H1 (cell line): ENCODE measurements around the gene DNER. TPM values are rescaled to one million over a fixed set of nuclear protein-coding genes. Genes with fewer than 3 reads are reported as not detected.
A peak's percentile ranks its signal among the peaks of the same experiment; 100 is the strongest.

Source experiments
- CTCF ChIA-PET: fragments of 300-600 bp; sonication (Branson Sonifier 250); formaldehyde crosslinking; loops from one replicate; lab custom pipeline; 2021; ENCODE audit not compliant: partially characterized antibody; lab: Charles Lee
- POLR2A ChIA-PET: fragments of 300-600 bp; sonication (Branson Sonifier 250); formaldehyde crosslinking; loops from one replicate; lab custom pipeline; 2021; ENCODE audit warnings: inconsistent platforms; ENCODE audit not compliant: partially characterized antibody; lab: Charles Lee
- DNase-seq, 2 experiments: peaks; one replicate each; pipeline versions ENCODE4 v3.0.0 to v3.0.0-alpha.2; 2010 to 2022; ENCODE audit warnings: low spot score in 2 of 2, low read depth in 1 of 2, mixed read lengths in 1 of 2
- FAIRE-seq: peaks from 2 replicates; lab custom pipeline; 2011; peaks lifted over from hg19 to GRCh38; lab: Jason Lieb, UNC
- H2AFZ ChIP-seq: 2 replicates; pipeline ENCODE4 v1.8.1; 2012; ENCODE audit warnings: low read length, inconsistent platforms
- H2AK5ac ChIP-seq: 2 replicates; pipeline ENCODE4 v1.6.1; 2013; ENCODE audit warnings: low read depth, low read length
- H2BK120ac ChIP-seq: replicated peaks from 2 replicates; pipeline ENCODE3; 2013; ENCODE audit warnings: low read depth, low read length, inconsistent platforms
- H2BK12ac ChIP-seq: 2 replicates; pipeline ENCODE4 v1.6.1; 2013; ENCODE audit warnings: low read depth, low read length
- H2BK15ac ChIP-seq: 2 replicates; pipeline ENCODE4 v1.6.1; 2013; ENCODE audit warnings: low read length
- H2BK20ac ChIP-seq: 2 replicates; pipeline ENCODE4 v1.6.1; 2013; ENCODE audit warnings: low read length
- H2BK5ac ChIP-seq: 2 replicates; pipeline ENCODE4 v1.6.1; 2013; ENCODE audit warnings: low read depth, low read length
- H3K14ac ChIP-seq: 2 replicates; pipeline ENCODE4 v1.6.1; 2013; ENCODE audit warnings: inconsistent platforms; ENCODE audit not compliant: insufficient read length
- H3K18ac ChIP-seq: 2 replicates; pipeline ENCODE4 v1.6.1; 2013; ENCODE audit warnings: low read length; ENCODE audit errors: extremely low read depth
- H3K23ac ChIP-seq: 2 replicates; pipeline ENCODE4 v1.6.1; 2013; ENCODE audit warnings: inconsistent platforms; ENCODE audit not compliant: insufficient read length
- H3K23me2 ChIP-seq: 2 replicates; pipeline ENCODE4 v1.6.1; 2013; ENCODE audit warnings: low read depth, low read length
- H3K27ac ChIP-seq: 2 replicates; pipeline ENCODE4 v1.6.1; 2011; ENCODE audit warnings: low read depth, low read length, inconsistent platforms
- H3K27me3 ChIP-seq, 4 experiments: replicated peaks in 1 of 4; 1 replicate in 1 of 4; 2 replicates in 3 of 4; pipeline versions ENCODE4 v1.6.1 to v1.8.1; 2011 to 2013; ENCODE audit warnings: low read length in 3 of 4, mild to moderate bottlenecking in 3 of 4, inconsistent platforms in 2 of 4, mixed read lengths in 2 of 4, moderate library complexity in 1 of 4; ENCODE audit not compliant: control insufficient read depth in 3 of 4, insufficient read depth in 3 of 4; ENCODE audit errors: extremely low read depth in 1 of 4
- H3K36me3 ChIP-seq, 4 experiments: 2 replicates each; pipeline versions ENCODE4 v1.6.1 to v1.8.1; 2011 to 2013; ENCODE audit warnings: mild to moderate bottlenecking in 4 of 4, low read length in 3 of 4, moderate library complexity in 2 of 4, control low read depth in 1 of 4, inconsistent platforms in 1 of 4; ENCODE audit not compliant: insufficient read depth in 4 of 4, control insufficient read depth in 2 of 4
- H3K4ac ChIP-seq: replicated peaks from 2 replicates; pipeline ENCODE3; 2013; ENCODE audit warnings: low read length, low read depth, mixed read lengths, inconsistent platforms; ENCODE audit not compliant: insufficient read length
- H3K4me1 ChIP-seq, 4 experiments: replicated peaks in 1 of 4; 1 replicate in 1 of 4; 2 replicates in 3 of 4; pipeline versions ENCODE4 v1.6.1 to v1.8.1; 2011 to 2013; ENCODE audit warnings: low read length in 3 of 4, inconsistent platforms in 2 of 4, mixed read lengths in 1 of 4; ENCODE audit not compliant: insufficient read depth in 4 of 4, control insufficient read depth in 3 of 4
- H3K4me2 ChIP-seq, 2 experiments: 2 replicates each; pipeline versions ENCODE4 v1.6.1 to v1.8.1; 2011 to 2013; ENCODE audit warnings: low read depth in 2 of 2, low read length in 2 of 2, control low read depth in 1 of 2, inconsistent platforms in 1 of 2, mild to moderate bottlenecking in 1 of 2; ENCODE audit not compliant: insufficient read depth in 1 of 2
- H3K4me3 ChIP-seq, 4 experiments: fragments of 200-600, 300-600 bp in 1 of 4; sonication (generic), shearing (Covaris generic), sonication (Bioruptor Twin) in 1 of 4; 2 replicates each; pipeline versions ENCODE4 v1.5.1 to v1.8.1; 2011 to 2016; ENCODE audit warnings: low read length in 4 of 4, low read depth in 3 of 4, control low read depth in 2 of 4, inconsistent platforms in 2 of 4, mild to moderate bottlenecking in 2 of 4, mixed read lengths in 1 of 4, moderate library complexity in 1 of 4; ENCODE audit not compliant: insufficient read depth in 2 of 4; ENCODE audit errors: extremely low read depth in 1 of 4
- H3K56ac ChIP-seq: replicated peaks from 2 replicates; pipeline ENCODE3; 2013; ENCODE audit warnings: low read depth, mild to moderate bottlenecking, mixed read lengths, low read length, inconsistent platforms; ENCODE audit not compliant: insufficient read length
- H3K79me1 ChIP-seq: 2 replicates; pipeline ENCODE4 v1.6.1; 2013; ENCODE audit warnings: low read depth, low read length, control low read depth
- H3K79me2 ChIP-seq, 2 experiments: 2 replicates each; pipeline versions ENCODE4 v1.6.1 to v1.8.1; 2012 to 2013; ENCODE audit warnings: low read length in 2 of 2, mild to moderate bottlenecking in 2 of 2, inconsistent platforms in 1 of 2; ENCODE audit not compliant: insufficient read depth in 2 of 2, control insufficient read depth in 1 of 2
- H3K9ac ChIP-seq, 4 experiments: replicated peaks in 1 of 4; 1 replicate in 1 of 4; 2 replicates in 3 of 4; pipeline versions ENCODE4 v1.6.1 to v1.8.1; 2011 to 2013; ENCODE audit warnings: low read depth in 3 of 4, low read length in 3 of 4, control low read depth in 2 of 4, mild to moderate bottlenecking in 2 of 4, moderate library complexity in 2 of 4, inconsistent platforms in 1 of 4; ENCODE audit errors: extremely low read depth in 1 of 4
- H3K9me3 ChIP-seq, 2 experiments: 2 replicates each; pipeline versions ENCODE4 v1.6.1 to v1.8.1; 2012 to 2013; ENCODE audit warnings: mild to moderate bottlenecking in 2 of 2, moderate library complexity in 2 of 2, control low read depth in 1 of 2, inconsistent platforms in 1 of 2, low read depth in 1 of 2, low read length in 1 of 2, mixed read lengths in 1 of 2; ENCODE audit not compliant: insufficient read depth in 2 of 2
- H4K20me1 ChIP-seq, 2 experiments: replicated peaks in 1 of 2; 2 replicates each; pipeline versions ENCODE3 to v1.8.1; 2011 to 2013; ENCODE audit warnings: inconsistent platforms in 2 of 2, low read length in 2 of 2, mild to moderate bottlenecking in 1 of 2; ENCODE audit not compliant: insufficient read depth in 2 of 2, control insufficient read depth in 1 of 2
- H4K5ac ChIP-seq: 2 replicates; pipeline ENCODE4 v1.6.1; 2013; ENCODE audit warnings: low read length, low read depth, mixed read lengths, inconsistent platforms; ENCODE audit not compliant: insufficient read length
- H4K8ac ChIP-seq: 2 replicates; pipeline ENCODE4 v1.8.0; 2013; ENCODE audit warnings: mild to moderate bottlenecking, moderate library complexity, low read length, inconsistent platforms; ENCODE audit not compliant: insufficient read depth; ENCODE audit errors: extremely low read depth
- H4K91ac ChIP-seq: replicated peaks from 2 replicates; pipeline ENCODE3; 2013; ENCODE audit warnings: low read length, mixed read lengths, inconsistent platforms; ENCODE audit not compliant: insufficient read length
- EGR1 ChIP-seq: IDR thresholded peaks from 2 replicates; pipeline ENCODE4 v1.6.1; 2011; ENCODE audit warnings: low read depth, low read length, borderline replicate concordance
- KDM1A ChIP-seq: fragments of 200-600, 300-600 bp; sonication (generic); IDR thresholded peaks from 2 replicates; pipeline ENCODE4 v1.7.1; 2016; ENCODE audit warnings: mild to moderate bottlenecking, low read length, borderline replicate concordance
- WGBS, 2 experiments: shearing (Covaris generic) in 1 of 2; methylation state at CpG; one replicate each; pipeline versions ENCODE4 v1.1.6 to v1.1.7; 2013 to 2015; ENCODE audit warnings: low lambda C conversion rate in 2 of 2, mixed read lengths in 2 of 2, inconsistent platforms in 1 of 2, low coverage in 1 of 2, missing lambda C conversion rate in 1 of 2; ENCODE audit not compliant: insufficient replicate concordance in 2 of 2, insufficient coverage in 1 of 2, insufficient read length in 1 of 2; ENCODE audit errors: extremely low coverage in 1 of 2, missing lambda C conversion rate in 1 of 2; 5-methylcytosine and 5-hydroxymethylcytosine counted together
- polyA plus RNA-seq, 7 experiments: library from polyadenylated mRNA; depleted of rRNA in 3 of 7; stranded (reverse) in 5 of 7; unstranded in 2 of 7; fragments of >200 nt in 5 of 7; fragments of 200-250 nt in 2 of 7; gene quantifications; 1 replicate in 5 of 7; 2 replicates in 1 of 7; 4 replicates in 1 of 7; pipeline versions ENCODE4 v1.2.1 to v1.2.3, GENCODE V29; 2011 to 2013; ENCODE audit warnings: missing spikeins in 2 of 7, mixed read lengths in 2 of 7
- total RNA-seq: library from RNA; stranded (reverse); fragmentation: NEBNext Ultra II Directional; extraction: Animal tissue kit (Norgen Biotek cat#: 25700); gene quantifications from 2 replicates; pipeline ENCODE4 v1.2.1, GENCODE V29; 2021

Gene DNER
- total and polyA plus RNA-seq, 2 of the 8 experiments (the other 6 are each of a cell fraction or from before 2014, with no cell fraction given) = 6.8 to 16.3 TPM

DNA sequence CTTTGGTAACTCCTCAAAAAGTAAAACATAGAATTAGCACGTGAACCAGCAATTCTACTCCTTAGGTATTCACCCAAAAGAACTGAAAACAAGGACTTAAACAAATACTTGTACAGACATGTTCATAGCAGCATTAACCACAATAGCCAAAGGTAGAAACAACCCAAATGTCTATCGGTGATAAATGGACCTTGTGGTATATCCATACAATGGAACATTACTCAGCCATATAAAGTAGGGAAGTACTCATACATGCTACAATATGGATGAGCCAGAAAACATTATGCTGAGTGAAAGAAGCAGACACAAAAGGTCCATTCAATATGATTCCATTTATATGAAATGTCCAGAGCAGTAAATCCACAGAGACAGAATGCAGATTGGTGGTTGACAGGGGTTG, 182.8 kb downstream of the DNER start:
- Histone ChIP-seq H4K5ac (no peak overlapping the region), H3K23ac (no peak overlapping the region), H3K4me1 (no peaks in the 10 kb centered on the region), H4K20me1 (no peaks in the 10 kb centered on the region), H3K23me2 (no peaks in the 10 kb centered on the region; the same call in 1 of the 2 replicates), H3K4me2 (no peak overlapping the region), H3K14ac (no peak overlapping the region), H3K36me3 (no peaks in the 10 kb centered on the region), H2BK12ac (no peak overlapping the region), H3K27me3 (no peaks in the 10 kb centered on the region; a peak in 1 of 7 replicates), H3K9me3 (peaks cover 7 to 8% of the 10 kb centered on the region in 2 experiments; a peak in 1 of 4 replicates), H3K56ac (no peak overlapping the region), H3K9ac (no peak overlapping the region), H3K18ac (no peak overlapping the region), H2BK120ac (no peak overlapping the region), H3K27ac (no peak overlapping the region), H4K8ac (no peak overlapping the region), H3K79me1 (no peaks in the 10 kb centered on the region), H2BK15ac (no peak overlapping the region), H2AK5ac (no peak overlapping the region), H3K79me2 (no peaks in the 10 kb centered on the region), H2AFZ (no peak overlapping the region), H2BK5ac (no peak overlapping the region), H3K4me3 (no peak overlapping the region), H4K91ac (no peak overlapping the region), H2BK20ac (no peak overlapping the region), H3K4ac (no peak overlapping the region)
- TF ChIP-seq EGR1 = no peak
- TF ChIP-seq KDM1A = 0 out of 2 replicates have a peak, but pooled peaks have one; percentile 18
- CTCF ChIA-PET = no interaction called here
- WGBS, 2 experiments = 100% methylated on average over 2 of the region's 2 CpGs; no CpG with 5 or more reads in 1 of the 2 experiments
- POLR2A ChIA-PET = no interaction called here
- no peak for DNase-seq
- no peak for FAIRE-seq
